Lower leg skin (tissue), 4 donors: ENCODE measurements around the gene GOLGA6L7. TPM values are rescaled to one million over a fixed set of nuclear protein-coding genes. Genes with fewer than 3 reads are reported as not detected.
"Not testable (repeated sequence)": the region's sequence is repeated elsewhere in the genome, so short reads cannot be mapped to it uniquely, and the experiment has no call there.

Experiments
- DNase-seq, 2 donors: peaks; one replicate each; pipeline ENCODE4 v3.0.0-alpha.2; 2019; ENCODE audit warnings: low spot score in 2 of 2
- H3K4me3 ChIP-seq: fragments of 200-600 bp; sonication (generic); 2 replicates; pipeline ENCODE4 v1.5.1; 2017; ENCODE audit warnings: mild to moderate bottlenecking, low read depth; ENCODE audit not compliant: poor library complexity, severe bottlenecking
- WGBS, 2 donors: methylation state at CpG; one replicate each; pipeline ENCODE4 v1.1.5; 2018; 5-methylcytosine and 5-hydroxymethylcytosine counted together
- intact Hi-C: fragments of 100-400 bp; cut with DNase I; formaldehyde crosslinking; loops from one replicate; pipeline ENCODE4 v1.15.0; 2023; ENCODE audit warnings: low total_unique reads
- total RNA-seq, 4 donors: library from RNA; depleted of rRNA; stranded (reverse); fragments of >200 nt; gene quantifications; one replicate each; pipeline ENCODE4 v1.1.0, GENCODE V29; 2016

GOLGA6L7 gene
- total RNA-seq, 4 donors from 2014 or later = not detected

DNA sequence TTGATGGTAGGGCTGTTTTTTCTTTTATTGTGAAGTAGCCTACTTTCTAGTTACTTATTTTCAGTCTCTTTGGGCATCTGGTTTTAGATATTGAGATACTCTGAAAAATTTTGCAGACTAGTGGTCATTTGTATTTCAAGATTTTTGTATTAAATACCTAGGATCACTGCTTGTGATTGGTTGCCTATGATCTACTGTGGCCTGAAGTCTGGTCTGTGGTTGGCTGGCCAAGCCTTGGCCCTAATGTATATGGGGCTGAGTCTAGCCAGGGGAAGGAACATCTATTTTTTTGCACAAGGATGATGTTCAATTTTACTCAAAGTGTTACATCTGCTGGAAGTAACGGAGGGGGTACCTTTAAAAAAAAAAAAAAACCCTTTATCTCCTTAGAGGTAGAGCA lies 38.0 kb downstream of the GOLGA6L7 start:
- 81 to 100% methylated on average over 1 of the region's 1 CpG for WGBS, 2 donors
- intact Hi-C loops, DNase-seq, H3K4me3 ChIP-seq: not testable (repeated sequence)

DNA sequence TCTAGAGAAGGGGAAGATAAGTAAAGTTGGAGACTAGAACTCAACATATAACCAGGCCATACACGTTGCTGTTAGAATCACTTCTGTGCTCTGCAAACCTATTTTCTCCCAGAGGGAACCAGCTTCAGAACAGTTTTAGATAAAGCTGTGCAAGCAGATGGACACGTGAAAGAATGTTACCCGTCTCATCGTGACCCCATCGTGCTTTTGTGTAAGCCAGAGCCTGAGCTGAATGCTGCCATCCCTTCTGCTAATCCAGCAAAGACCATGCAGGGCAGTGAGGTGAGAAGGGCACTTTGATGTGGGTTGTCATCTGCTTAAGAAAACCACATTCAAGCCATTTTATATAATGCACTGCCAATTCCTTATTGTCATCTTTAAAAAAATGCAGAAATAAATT lies 40.3 kb downstream of the GOLGA6L7 start:
- 80 to 90% methylated on average over 5 of the region's 5 CpGs for WGBS, 2 donors
- intact Hi-C loops = not testable (repeated sequence)

DNA sequence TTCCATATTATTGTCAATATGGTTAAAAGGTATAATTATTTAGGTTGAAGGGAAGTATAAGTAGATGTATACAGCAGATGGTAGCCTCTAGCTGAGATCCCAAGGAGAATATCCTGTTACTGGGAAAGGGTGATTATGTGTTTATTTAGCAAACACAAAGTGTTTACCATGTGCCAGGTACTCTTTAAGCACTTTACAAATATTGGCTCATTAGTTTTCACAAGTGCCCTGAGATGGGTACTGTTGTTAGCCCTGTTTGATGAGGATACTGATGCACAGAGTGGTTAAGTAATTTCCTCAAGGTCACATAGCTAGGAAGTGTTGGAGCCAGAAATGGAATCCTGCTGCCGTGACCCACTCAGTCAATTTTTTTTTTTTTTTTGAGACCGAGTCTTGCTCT lies 48.1 kb downstream of the GOLGA6L7 start:
- 85% methylated on average over 2 of the region's 2 CpGs; no CpG with 5 or more reads in 1 of the 2 donors for WGBS, 2 donors
- DNase-seq, H3K4me3 ChIP-seq, intact Hi-C loops: not testable (repeated sequence)

More for the DNA sequence above, 40.3 kb downstream of the GOLGA6L7 start:
- DNase-seq, H3K4me3 ChIP-seq: not testable (repeated sequence)

- 48 to 82% methylated on average over 1 to 2 of the region's 2 CpGs for WGBS, 2 donors
- DNase-seq = not testable (repeated sequence)
Measured at GRCh38 chr15:28798234-28798633, 50.2 kb downstream of the GOLGA6L7 start.

GRCh38 chr15:28794231-28794630 lies 54.2 kb downstream of the GOLGA6L7 start:
- WGBS, 2 donors = 83 to 89% methylated on average over 3 of the region's 3 CpGs
- H3K4me3 ChIP-seq, DNase-seq, intact Hi-C loops: not testable (repeated sequence)

More at GRCh38 chr15:28798234-28798633, 50.2 kb downstream of the GOLGA6L7 start:
- intact Hi-C loops, H3K4me3 ChIP-seq: not testable (repeated sequence)

Other genes with a start within 250 kb of the GOLGA6L7 start
- 1 to 10 TPM in 1 of 4 donors, under 1 TPM in 1, not detected in 2; 0.13 to 1.6 TPM for gene GOLGA8M, start 136.2 kb downstream of the GOLGA6L7 start, total RNA-seq
- gene APBA2, start 37.3 kb upstream of the GOLGA6L7 start, total RNA-seq = 1 to 10 TPM in 3 of 4 donors, under 1 TPM in 1; 0.80 to 1.9 (median 1.6) TPM